GM18526 (cell line): ENCODE results near the gene TCTN2.

ENCODE experiments used
- POLR2A ChIP-seq: IDR thresholded peaks from 3 replicates; pipeline ENCODE4 v1.6.1; 2011; ENCODE audit not compliant: insufficient read length; ENCODE audit errors: extremely low read depth

The TCTN2 gene

DNA sequence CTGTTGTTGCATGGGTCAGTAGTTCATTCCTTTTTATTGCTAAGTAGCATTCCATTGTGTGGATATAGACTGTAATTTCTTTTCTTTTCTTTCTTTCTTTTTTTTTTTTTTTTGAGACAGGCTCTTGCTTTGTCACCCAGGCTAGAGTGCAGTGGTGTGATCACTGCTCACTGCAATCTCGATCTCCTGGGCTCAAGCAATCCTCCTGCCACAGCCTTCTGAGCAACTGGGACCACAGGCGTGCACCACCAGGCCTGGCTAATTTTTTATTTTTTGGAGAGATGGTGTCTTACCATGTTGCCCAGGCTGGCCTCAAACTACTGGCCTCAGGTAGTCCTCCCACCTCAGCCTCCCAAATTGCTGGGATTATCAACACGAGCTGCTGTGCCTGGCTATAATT is 46.4 kb downstream of the TCTN2 start:
- no peak for TF ChIP-seq POLR2A

DNA sequence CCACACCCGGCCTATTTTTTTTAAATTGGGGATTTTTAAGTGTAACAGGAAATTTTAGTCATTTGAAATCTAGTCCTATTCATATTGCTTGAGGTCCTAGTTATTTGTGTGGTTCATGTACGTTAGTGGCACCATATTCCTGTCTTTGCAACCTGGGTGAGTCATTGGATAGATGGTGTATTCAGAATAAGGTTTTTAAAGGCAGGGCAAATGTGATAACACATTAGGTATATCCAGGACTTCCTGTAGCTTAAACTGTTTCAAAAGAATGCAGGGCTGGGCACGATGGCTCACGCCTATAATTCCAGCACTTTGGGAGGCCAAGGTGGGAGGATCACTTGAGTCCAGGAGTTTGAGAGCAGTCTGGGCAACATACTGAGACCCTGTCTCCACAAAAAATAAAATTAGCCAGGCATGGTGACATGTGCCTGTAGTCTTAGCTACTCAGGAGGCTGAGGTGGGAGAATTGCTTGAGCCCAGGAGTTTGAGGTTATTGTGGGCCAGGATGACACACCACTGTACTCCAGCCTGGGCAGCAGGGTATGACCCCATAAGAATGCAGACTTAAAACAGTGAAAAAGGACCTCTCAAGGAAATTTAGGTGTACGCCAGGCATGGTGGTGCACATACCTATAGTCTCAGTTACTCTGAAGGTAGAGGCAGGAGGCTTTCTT is 49.4 kb downstream of the TCTN2 start:
- no peak for TF ChIP-seq POLR2A

DNA sequence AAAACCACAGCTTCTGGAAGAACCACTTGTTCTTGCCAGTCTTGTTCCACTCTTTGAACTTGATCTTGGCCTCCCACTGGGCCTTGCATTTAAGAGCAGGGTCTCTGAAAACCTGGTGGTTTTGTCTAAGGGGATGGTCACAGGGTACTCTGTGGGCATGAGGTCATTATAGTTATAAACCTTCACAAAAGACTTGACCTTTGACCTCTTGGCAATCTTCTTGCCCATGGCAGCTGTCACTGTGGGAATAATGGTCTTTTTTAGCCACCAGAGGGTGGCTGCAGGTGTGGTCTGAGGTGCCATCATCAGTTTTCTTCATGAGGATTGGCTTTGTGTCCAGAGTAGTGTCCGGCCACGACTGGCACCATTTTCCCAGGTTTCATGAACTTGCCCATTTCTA is 50.3 kb downstream of the TCTN2 start:
- TF ChIP-seq POLR2A, result no peak

DNA sequence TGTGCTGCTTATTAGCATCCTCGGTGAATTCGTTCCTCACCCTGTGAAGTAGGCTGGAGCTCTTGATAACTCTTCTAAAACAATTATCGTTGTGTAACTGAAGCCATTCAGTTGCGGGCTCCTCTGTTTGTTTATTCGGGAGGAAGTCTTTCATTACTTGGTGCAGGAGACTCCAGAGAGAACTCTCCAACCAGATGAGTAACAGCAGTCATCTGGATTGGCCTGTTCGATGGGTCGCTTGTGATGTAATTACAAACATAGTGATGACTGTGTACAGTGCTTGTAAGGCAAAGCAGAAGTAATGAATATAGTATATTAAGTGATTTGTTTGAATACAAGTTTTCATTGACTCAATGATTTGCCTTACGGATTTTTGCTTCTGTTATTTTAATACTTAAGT is 52.1 kb downstream of the TCTN2 start:
- TF ChIP-seq POLR2A, result no peak

DNA sequence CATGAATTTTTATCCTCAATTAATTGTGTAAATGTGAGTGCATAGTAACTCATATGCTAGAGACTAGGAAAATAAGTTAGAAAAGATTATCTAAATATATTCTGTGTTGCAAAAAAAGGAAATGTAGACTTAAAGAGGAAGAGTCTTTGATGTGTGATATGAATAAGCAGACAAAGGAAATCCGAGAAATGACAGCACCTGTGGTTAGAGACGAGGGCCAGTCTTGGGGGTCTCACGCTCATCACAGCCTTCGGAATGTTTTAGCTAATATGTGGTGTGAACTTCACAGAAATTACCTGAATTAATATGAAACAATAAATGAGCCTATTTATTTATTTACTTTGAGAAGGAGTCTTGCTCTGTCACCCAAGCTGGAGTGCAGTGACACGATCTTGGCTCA is 52.9 kb downstream of the TCTN2 start:
- TF ChIP-seq POLR2A, result no peak

DNA sequence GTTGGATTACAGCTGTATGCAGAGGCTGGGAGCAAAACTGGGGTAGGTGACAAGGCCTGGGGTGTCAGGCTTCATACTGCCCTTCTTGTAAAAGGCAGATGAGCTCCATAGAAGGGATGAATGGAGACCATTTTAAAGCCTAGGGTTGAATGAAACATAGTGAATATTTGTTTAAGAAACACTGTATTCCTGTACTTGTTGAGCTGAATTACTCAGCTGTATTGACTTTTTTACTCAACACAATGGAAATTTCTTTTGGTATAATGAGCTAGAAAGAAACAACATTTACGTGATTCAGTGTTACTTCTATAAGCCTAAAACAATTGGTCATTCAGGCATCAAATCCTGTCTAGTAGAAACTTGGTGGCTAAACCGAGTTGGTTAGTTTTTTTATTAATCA is 55.3 kb downstream of the TCTN2 start:
- TF ChIP-seq POLR2A, result no peak

DNA sequence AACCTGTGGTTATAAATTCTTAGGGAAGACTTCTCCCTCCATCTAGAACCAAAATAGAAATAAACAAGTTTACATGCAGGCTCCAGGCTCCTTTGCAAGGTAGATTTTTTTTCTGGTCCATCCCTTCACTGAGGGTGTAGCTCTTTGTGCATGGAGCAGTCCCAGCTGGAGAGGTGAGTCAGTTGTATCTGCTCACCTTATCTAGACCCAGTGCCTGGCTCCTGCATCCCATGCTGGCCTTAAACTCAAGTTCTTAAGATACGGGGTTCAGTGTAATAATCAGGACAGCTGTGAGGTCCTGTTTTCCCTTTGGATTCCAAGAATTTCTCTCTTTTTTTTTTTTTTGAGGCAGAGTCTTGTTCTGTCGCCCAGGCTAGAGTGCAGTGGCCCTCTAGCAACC is 56.0 kb downstream of the TCTN2 start:
- no peak for TF ChIP-seq POLR2A

DNA sequence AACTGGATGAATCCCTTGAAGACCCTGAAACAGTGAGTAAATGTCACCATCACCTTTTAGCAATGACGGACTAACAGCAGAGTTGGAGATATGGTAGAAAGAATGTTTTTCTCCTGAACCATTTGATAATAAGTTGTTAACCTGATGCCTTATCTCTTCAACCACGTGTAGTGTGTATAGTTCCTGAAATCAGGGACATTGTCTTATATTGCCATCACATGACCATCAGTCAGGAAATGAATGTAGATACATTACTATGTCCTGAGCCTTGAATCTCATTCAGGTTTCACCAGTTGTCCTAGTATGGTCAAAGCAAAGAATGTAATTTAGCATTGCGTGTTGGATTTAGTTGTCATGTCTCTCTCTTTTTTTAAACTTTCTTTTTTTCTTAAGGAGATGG is 57.0 kb downstream of the TCTN2 start:
- no peak for TF ChIP-seq POLR2A

DNA sequence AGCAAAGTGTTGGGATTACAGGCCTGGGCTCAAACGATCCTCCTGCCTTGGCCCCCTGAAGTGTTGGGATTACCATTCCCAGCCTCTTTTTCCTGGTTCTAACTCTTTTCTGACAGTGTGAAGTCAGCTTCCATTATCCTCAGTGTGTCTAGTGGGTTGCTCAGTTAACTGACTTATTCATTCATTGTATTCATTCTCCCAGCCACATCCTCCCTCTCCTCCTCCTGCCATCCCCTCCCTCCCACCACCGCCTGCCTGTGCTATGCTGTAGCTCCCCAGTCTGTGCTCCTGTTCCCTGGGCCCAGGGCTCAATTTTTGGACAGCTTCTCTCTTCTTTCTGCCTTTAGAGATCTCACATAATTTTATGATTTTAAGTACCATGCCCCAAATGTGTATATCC is 60.7 kb downstream of the TCTN2 start:
- no peak for TF ChIP-seq POLR2A

DNA sequence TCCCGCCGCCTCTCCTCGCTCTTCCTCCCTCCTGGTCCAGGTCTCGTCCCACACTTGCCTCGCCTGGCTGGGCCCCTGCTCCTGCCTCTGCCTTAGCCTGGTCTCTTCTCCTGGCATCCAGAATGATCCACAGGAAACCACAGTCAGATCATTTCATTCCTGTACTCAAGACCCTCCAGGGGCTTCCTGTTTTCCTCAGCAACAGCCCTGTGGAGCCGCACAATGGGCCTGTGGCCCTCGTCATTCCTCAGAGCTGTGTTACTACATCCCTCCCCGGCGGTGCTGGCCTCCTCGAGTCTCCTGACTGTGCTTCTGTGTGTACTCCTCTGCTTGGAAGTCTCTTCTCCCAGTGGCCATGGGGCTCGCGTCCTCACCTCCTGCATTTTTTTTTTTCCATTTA is 61.3 kb downstream of the TCTN2 start:
- TF ChIP-seq POLR2A, result no peak

DNA sequence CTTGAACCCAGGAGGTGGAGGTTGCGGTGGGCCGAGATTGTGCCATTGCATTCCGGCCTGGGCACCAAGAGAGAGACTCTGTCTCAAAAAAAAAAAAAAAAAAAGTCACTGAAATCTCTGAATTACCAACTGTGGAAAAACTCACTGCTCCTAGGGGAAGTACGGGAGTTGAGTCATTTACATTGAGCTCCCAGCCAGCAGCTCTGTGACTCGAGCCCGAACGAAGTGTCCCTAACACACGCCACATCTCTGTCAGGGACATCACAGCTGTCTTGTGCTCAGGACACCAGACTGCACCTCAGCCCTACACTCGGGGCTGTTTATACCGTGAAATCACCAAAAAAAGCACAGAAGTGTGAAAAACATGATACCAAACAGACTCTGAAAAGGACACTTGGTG is 62.3 kb downstream of the TCTN2 start:
- no peak for TF ChIP-seq POLR2A

DNA sequence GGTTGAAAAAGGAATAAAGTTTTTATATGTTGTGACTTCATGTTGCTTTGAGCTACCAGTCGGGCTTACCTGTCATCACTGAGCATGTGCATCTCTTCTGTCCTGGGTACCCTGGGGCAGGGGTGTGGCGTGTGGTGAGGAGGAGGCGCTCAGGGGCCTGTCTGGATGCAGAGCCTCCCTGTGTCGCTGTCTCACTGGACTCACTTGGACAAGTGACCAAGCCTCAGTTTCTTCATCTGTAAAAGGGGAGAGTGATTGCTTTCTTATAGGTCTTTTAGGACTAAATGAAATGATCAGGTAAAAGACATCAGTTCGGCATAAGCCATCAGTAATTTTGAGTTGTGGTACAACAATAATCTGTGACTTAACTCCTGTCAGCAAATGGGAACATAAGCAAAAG is 63.4 kb downstream of the TCTN2 start:
- no peak for TF ChIP-seq POLR2A

DNA sequence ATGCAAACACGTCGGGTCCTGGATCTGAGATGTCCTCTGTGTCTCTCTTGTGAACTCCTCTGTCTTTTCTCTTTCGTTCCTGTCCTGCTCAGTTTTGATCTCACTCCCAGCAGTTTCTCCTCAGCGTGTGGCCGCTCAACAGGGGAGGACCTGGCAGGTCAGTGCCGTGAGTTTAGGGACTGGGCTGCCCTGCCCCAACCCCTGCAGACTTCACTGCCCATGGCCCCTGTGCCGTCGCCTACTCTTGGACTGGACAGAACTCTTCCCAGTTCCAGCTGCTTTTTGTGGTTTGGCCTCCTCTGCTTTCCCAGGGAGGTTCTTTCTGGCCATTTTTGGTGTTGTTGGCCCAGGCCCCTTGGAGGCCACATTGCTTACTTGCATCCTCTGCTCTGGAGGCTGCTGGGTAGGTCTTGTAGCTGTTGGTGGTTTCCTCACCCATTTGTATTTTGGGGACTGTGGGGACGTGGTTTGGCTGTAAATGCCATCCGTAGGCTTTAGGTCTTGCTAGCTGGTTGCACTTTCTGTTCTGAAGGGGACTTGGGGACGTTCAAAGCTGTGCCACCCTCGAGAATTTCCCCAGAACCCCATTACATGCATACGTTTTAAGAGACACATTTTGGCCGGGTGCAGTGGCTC is 71.1 kb downstream of the TCTN2 start:
- TF ChIP-seq POLR2A, result no peak

DNA sequence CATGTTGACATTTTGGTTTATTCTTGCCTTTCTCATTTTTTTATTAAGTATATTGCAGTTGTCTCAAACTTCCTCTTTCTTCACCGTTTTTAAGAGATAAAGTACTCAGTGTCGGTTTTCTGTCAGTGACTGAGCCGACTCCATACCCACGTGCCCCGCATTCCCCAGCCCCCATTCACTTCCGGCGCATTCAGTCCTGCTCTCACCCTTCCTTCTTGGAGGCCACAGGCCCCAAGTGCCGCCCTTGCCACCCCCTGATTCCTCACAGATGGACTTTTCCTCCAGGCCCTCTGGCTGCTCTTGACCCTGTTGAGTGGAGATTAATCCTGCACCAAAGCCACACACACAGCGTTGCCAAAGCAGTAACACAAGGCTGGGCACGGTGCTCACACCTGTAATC is 72.1 kb downstream of the TCTN2 start:
- no peak for TF ChIP-seq POLR2A

DNA sequence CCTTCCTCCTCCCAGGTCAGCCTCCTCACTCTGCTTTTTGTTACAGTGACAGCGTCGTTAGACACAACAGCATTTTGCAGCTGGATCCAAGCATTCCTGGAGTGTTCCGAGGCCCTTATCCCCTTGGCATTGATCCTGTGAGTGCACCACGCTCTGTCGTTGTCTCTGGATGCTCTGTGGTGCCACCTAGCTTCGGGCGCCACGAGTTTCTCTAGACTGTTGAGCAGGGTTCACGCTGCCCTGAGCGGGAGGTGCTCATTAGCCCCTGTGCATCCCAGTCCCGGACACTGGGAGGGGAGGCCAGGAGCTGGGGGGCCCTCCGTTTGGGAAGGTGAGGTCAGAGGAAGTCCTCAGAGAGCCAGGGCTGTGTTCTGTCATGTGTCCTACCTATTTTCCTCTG is 73.9 kb downstream of the TCTN2 start:
- no peak for TF ChIP-seq POLR2A

DNA sequence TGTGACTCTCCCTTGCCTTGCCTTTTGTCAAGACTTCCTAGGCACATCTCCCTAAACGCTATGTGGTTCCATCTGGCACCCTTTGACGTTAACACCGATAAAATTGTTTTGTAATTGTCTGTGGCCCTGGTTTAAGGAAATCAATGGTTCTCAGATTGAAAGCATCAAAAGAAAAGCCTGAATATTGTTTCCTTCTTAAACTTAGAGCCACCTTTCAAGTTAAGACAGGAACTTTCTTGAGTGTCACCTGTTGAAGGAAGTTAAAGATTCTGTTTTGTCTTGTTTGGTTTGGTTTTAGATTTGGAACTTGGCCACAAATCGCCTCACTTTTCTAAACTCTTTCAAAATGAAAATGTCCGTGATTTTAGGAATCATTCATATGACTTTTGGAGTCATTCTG is 76.4 kb downstream of the TCTN2 start:
- no peak for TF ChIP-seq POLR2A

DNA sequence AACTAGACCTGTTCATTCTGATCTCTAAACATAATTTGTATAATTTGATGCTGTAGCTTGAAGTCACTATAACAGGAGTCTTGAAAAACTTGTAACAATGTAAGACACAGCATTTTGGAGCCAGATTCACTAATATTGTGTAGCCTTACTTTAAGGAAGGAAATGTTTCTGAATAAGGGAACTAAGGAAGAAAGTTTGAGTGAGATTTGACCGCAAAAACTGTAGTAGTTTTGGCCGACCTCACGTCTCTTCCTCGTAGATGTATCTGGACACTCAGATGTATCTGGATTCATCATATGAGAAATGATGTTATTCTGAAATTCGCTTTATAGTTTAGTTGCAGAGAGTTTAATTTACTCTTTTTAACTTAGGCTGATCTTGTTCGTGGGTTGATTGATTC is 77.2 kb downstream of the TCTN2 start:
- no peak for TF ChIP-seq POLR2A
